ENCODE results near the gene TDRD10.

TDRD10 gene

DNA sequence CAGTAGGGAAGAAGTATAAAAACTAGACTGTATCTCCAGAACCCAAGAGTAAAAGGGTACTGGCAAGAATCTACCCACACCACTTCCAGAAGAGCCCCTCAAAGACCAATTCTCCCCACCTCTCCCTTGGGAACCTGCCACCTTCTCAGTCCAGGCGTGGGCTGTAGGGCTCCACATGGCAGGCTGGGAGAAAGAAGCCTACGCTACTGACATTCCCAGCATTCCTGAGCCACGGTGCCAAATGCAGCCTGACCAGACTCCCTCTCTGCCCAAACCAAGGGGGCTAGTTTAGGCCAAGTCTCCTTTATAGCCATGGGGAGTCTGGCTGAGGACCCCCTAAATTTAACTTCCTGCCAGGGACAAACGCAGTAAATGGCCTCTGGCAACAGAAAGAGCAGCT, 54.4 kb downstream of the TDRD10 start:
- Histone ChIP-seq H3K14ac (ENCODE audit: low read length) (no peak overlapping the region), H2BK12ac (ENCODE audit: low read length) (no peak overlapping the region), H3K4me1 (ENCODE audit: control insufficient read depth in 2 of 2, insufficient read depth in 1 of 2, low read depth in 1 of 2, low read length in 2 of 2) (peaks cover 17% of the 10 kb centered on the region in 2 donors), H2BK5ac (ENCODE audit: low read length) (no peak overlapping the region), H3K23ac (ENCODE audit: low read depth, low read length, poor library complexity) (no peak overlapping the region), H3K9me3 (replicated peaks in 1 of 2; ENCODE audit: control insufficient read depth in 2 of 2, insufficient read depth in 1 of 2, low read depth in 1 of 2, low read length in 2 of 2) (no peaks in the 10 kb centered on the region), H3K4ac (ENCODE audit: low read length) (no peak overlapping the region), H4K8ac (ENCODE audit: low read depth, low read length) (no peak overlapping the region), H2BK15ac (ENCODE audit: low read length) (no peak overlapping the region), H3K27me3 (ENCODE audit: control insufficient read depth in 3 of 3, insufficient read depth in 3 of 3, low read depth in 1 of 3, low read length in 3 of 3) (no peaks in the 10 kb centered on the region), H3K79me1 (ENCODE audit: low read depth, low read length) (peaks cover 4% of the 10 kb centered on the region), H3K4me2 (ENCODE audit: insufficient read depth, low read length, poor library complexity, severe bottlenecking) (peak overlapping the region; percentile 35), H3K18ac (ENCODE audit: low read length) (no peak overlapping the region), H3K36me3 (replicated peaks in 1 of 2; ENCODE audit: control insufficient read depth in 2 of 2, insufficient read depth in 2 of 2, low read length in 2 of 2) (peaks cover 39 to 54% of the 10 kb centered on the region in 2 donors), H4K91ac (ENCODE audit: low read depth, low read length, poor library complexity) (no peak overlapping the region), H3K9ac (ENCODE audit: low read depth, low read length, poor library complexity) (no peak overlapping the region), H3K27ac (replicated peaks; ENCODE audit: low read length) (no peak overlapping the region), H2AK5ac (ENCODE audit: low read depth, low read length) (no peak overlapping the region), H2AFZ (ENCODE audit: low read length) (no peak overlapping the region), H2BK120ac (ENCODE audit: low read depth, low read length) (no peak overlapping the region), H3K4me3 (ENCODE audit: low read length in 2 of 2) (peak overlapping the region in 1 of 2 donors; percentile 83)
- DNase-seq (ENCODE audit: low spot score), result no peak
- WGBS, 2 donors (ENCODE audit: extremely low coverage in 2 of 2, insufficient read length in 2 of 2, insufficient replicate concordance in 1 of 2), result no CpG with 5 or more reads among the region's 4 CpGs

DNA sequence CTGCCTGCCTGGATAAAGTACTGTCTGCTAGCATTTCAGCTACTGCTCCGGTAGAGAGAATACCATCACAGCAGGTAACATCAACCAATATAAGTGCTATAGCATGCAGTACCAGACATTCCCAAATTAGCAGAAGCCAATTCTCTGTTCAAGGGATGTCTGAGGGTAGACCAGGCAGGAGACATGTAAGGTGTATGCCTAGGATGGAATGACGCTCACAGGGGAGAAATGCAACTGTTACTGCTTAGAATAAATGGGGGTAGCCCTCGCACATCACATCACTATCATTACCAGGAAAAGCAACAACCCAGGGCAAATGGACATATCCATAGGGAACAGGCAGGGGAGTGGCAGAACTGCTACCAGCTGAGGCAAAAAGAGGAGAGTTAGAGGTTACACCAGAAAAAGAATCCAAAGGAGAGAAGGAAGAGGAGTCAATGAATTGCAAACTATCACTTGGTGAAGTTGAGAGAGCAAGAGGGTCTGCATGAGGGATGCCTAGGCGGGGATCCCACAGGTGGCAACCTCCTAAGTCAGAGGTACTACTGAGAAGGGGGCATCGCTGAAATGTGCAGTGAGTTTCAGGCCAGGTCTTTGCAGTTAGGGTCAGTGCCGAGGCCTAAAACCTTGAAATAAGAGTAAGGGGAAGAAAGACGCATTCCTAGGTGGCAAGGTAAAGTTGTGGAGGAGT, 55.4 kb downstream of the TDRD10 start:
- no peak overlapping the region for H2BK120ac ChIP-seq (ENCODE audit: low read depth, low read length)
- whole genome bisulfite sequencing, 2 donors (ENCODE audit: extremely low coverage in 2 of 2, insufficient read length in 2 of 2, insufficient replicate concordance in 1 of 2), result no CpG with 5 or more reads among the region's 7 CpGs
- peak overlapping the region; percentile 83 to 91 for H3K4me3 ChIP-seq (ENCODE audit: low read length in 2 of 2)
- no peak overlapping the region for H3K14ac ChIP-seq (ENCODE audit: low read length)
- H4K8ac ChIP-seq (ENCODE audit: low read depth, low read length), result no peak overlapping the region
- no peak overlapping the region for H2BK15ac ChIP-seq (ENCODE audit: low read length)
- H3K4me2 ChIP-seq (ENCODE audit: insufficient read depth, low read length, poor library complexity, severe bottlenecking), result peak overlapping the region; percentile 76
- H3K23ac ChIP-seq (ENCODE audit: low read depth, low read length, poor library complexity), result no peak overlapping the region
- no peak for DNase-seq (ENCODE audit: low spot score)
- H3K27me3 ChIP-seq (ENCODE audit: control insufficient read depth in 3 of 3, insufficient read depth in 3 of 3, low read depth in 1 of 3, low read length in 3 of 3), result no peaks in the 10 kb centered on the region
- no peak overlapping the region for H3K27ac ChIP-seq (replicated peaks; ENCODE audit: low read length)
- H2BK5ac ChIP-seq (ENCODE audit: low read length), result no peak overlapping the region
- no peak overlapping the region for H3K4ac ChIP-seq (ENCODE audit: low read length)
- no peak overlapping the region for H4K91ac ChIP-seq (ENCODE audit: low read depth, low read length, poor library complexity)
- H2AFZ ChIP-seq (ENCODE audit: low read length), result no peak overlapping the region
- no peak overlapping the region for H2AK5ac ChIP-seq (ENCODE audit: low read depth, low read length)
- H3K36me3 ChIP-seq (replicated peaks in 1 of 2; ENCODE audit: control insufficient read depth in 2 of 2, insufficient read depth in 2 of 2, low read length in 2 of 2), result peaks cover 30 to 44% of the 10 kb centered on the region in 2 donors
- H3K9ac ChIP-seq (ENCODE audit: low read depth, low read length, poor library complexity), result peak overlapping the region; percentile 90
- peaks cover 17% of the 10 kb centered on the region in 2 donors for H3K4me1 ChIP-seq (ENCODE audit: control insufficient read depth in 2 of 2, insufficient read depth in 1 of 2, low read depth in 1 of 2, low read length in 2 of 2)
- no peaks in the 10 kb centered on the region for H3K9me3 ChIP-seq (replicated peaks in 1 of 2; ENCODE audit: control insufficient read depth in 2 of 2, insufficient read depth in 1 of 2, low read depth in 1 of 2, low read length in 2 of 2)
- no peak overlapping the region for H3K18ac ChIP-seq (ENCODE audit: low read length)
- no peak overlapping the region for H2BK12ac ChIP-seq (ENCODE audit: low read length)
- H3K79me1 ChIP-seq (ENCODE audit: low read depth, low read length), result peaks cover 4% of the 10 kb centered on the region

DNA sequence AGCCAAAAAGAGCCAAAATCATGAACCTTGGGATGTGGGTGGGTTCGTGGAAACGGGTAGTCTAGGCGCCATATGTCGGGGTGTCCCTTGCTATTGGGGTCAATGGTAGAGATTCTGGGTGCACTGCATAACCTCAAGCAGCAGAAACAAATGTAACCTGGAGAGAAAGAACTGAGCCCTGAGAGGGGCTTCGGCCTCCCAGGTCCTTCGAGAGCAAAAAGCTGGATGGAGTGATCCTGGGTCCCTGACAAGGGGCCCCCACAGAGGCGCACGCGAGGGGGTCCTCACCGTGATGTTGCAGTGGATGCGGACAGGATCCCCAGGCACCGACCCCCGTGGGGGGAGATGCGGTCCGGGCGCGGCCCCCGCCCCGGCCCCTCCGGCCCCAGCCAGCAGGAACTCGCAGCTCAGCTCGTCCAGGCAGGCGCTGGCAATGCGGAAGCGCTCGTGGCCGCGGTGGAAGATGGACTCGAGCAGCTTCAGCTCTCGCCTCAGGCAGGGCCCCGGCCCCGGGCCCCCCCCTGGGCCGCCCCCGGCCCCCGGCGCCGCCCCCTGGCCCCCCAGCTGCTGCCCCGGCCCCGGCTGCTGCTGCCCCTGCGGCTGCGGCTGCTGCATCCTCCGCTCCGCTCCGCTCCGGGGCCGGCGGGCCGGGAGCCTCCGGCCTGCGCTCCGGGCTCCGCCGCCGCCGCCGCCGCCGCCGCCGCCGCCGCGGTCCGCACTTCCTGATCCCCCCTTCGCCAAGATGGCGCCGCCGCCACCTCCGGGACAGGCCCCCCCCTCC, 56.1 kb downstream of the TDRD10 start, which contains the start of gene UBE2Q1:
UBE2Q1 (minus strand) TSS at position 724 of the 781 bp plus-strand sequence; CDS start at position 615, 109 bp downstream.
- Histone ChIP-seq H2AFZ (ENCODE audit: low read length) (peak within 1 kb of the TSS; percentile 95), H2BK120ac (ENCODE audit: low read depth, low read length) (no peak within 1 kb of the TSS), H3K79me1 (ENCODE audit: low read depth, low read length) (peaks cover 4% of the 10 kb centered on the region), H2BK15ac (ENCODE audit: low read length) (peak within 1 kb of the TSS; percentile 61), H3K18ac (ENCODE audit: low read length) (peak within 1 kb of the TSS; percentile 91), H3K4ac (ENCODE audit: low read length) (peak within 1 kb of the TSS; percentile 10), H3K4me1 (ENCODE audit: control insufficient read depth in 2 of 2, insufficient read depth in 1 of 2, low read depth in 1 of 2, low read length in 2 of 2) (peaks cover 17% of the 10 kb centered on the region in 2 donors), H2AK5ac (ENCODE audit: low read depth, low read length) (peak within 1 kb of the TSS; percentile 71), H3K36me3 (replicated peaks in 1 of 2; ENCODE audit: control insufficient read depth in 2 of 2, insufficient read depth in 2 of 2, low read length in 2 of 2) (peaks cover 24 to 37% of the 10 kb centered on the region in 2 donors), H3K9me3 (replicated peaks in 1 of 2; ENCODE audit: control insufficient read depth in 2 of 2, insufficient read depth in 1 of 2, low read depth in 1 of 2, low read length in 2 of 2) (no peaks in the 10 kb centered on the region), H2BK5ac (ENCODE audit: low read length) (peak within 1 kb of the TSS; percentile 57), H3K4me3 (ENCODE audit: low read length in 2 of 2) (peak within 1 kb of the TSS; percentile 83 to 91), H3K23ac (ENCODE audit: low read depth, low read length, poor library complexity) (peak within 1 kb of the TSS; percentile 69), H2BK12ac (ENCODE audit: low read length) (no peak within 1 kb of the TSS), H3K14ac (ENCODE audit: low read length) (no peak within 1 kb of the TSS), H3K27me3 (ENCODE audit: control insufficient read depth in 3 of 3, insufficient read depth in 3 of 3, low read depth in 1 of 3, low read length in 3 of 3) (no peaks in the 10 kb centered on the region), H4K8ac (ENCODE audit: low read depth, low read length) (no peak within 1 kb of the TSS), H3K9ac (ENCODE audit: low read depth, low read length, poor library complexity) (peak within 1 kb of the TSS; percentile 90), H3K4me2 (ENCODE audit: insufficient read depth, low read length, poor library complexity, severe bottlenecking) (peak within 1 kb of the TSS; percentile 82), H4K91ac (ENCODE audit: low read depth, low read length, poor library complexity) (no peak within 1 kb of the TSS), H3K27ac (replicated peaks; ENCODE audit: low read length) (peak within 1 kb of the TSS; percentile 83)
- WGBS, 2 donors (ENCODE audit: extremely low coverage in 2 of 2, insufficient read length in 2 of 2, insufficient replicate concordance in 1 of 2), result no CpG with 5 or more reads among the region's 69 CpGs
- DNase-seq (ENCODE audit: low spot score), result no peak
